ENCODE data around the gene STRIP1. TPM values are rescaled to one million over a fixed set of nuclear protein-coding genes. Genes with fewer than 3 reads are reported as not detected.

Gene STRIP1
- total and polyA plus RNA-seq, 5 experiments from 2014 or later: 17.8 to 86.5 (median 26.8) TPM

GRCh38 chr1:110040548-110040947 is 6.1 kb downstream of the STRIP1 start:
- H3K4me1 Mint-ChIP-seq: peaks cover 0 to 26% (median 8%) of the 10 kb centered on the region in 4 donors
- ATAC-seq: no peak
- H3K9me3 Mint-ChIP-seq: no peaks in the 10 kb centered on the region
- no peaks in the 10 kb centered on the region for H3K27me3 Mint-ChIP-seq
- no peak for DNase-seq
- no peak overlapping the region for H3K27ac Mint-ChIP-seq
- H3K36me3 Mint-ChIP-seq: peaks cover 0 to 75% (median 33%) of the 10 kb centered on the region in 3 donors
- POLR2A ChIA-PET: no interaction called here
- no peak overlapping the region for H3K4me3 Mint-ChIP-seq

DNA sequence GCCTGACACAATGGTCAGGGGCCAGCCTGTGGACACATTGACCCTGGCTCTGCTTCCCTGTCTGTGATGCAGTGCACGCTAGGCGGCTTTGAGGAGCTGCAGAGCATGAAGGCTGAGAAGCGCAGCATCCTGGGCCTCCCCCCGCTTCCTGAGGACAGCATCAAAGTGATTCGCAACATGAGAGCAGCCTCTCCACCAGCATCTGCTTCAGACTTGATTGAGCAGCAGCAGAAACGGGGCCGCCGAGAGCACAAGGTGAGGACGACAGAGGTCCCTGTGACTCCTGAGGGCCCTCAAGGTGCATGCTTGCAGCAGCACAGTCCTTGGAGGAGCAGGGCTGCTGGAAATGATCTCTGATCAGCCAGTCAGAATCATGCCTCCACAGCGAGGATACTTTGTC is 8.6 kb downstream of the STRIP1 start:
- POLR2A ChIA-PET: no interaction called here

DNA sequence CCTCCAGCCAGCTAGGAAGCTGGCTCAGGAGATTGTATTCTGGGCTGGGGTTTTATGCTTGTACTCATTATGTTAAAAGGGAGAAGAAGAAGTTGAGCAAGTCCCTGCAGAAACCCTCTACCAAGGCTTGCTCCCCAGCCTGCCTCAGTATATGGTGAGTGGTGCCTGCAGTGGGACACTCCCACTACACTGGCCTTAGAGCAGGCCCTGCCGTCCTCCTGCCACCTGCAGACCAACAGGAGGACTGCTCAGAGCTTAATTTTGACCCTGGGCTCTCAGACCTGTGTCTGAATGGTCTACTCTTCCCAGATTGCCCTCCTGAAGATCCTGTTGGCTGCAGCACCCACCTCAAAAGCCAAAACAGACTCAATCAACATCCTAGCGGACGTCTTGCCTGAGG is 13.0 kb downstream of the STRIP1 start:
- no peak overlapping the region for H3K4me3 Mint-ChIP-seq
- H3K27ac Mint-ChIP-seq: peak overlapping the region in 2 of 10 donors; percentile 30 to 61
- no peak for ATAC-seq
- H3K27me3 Mint-ChIP-seq: no peaks in the 10 kb centered on the region
- DNase-seq: no peak
- peaks cover 0 to 96% (median 40%) of the 10 kb centered on the region in 3 donors for H3K36me3 Mint-ChIP-seq
- peaks cover 0 to 7% (median 2%) of the 10 kb centered on the region in 4 donors for H3K4me1 Mint-ChIP-seq
- POLR2A ChIA-PET: interaction anchor here (5.3 kb wide), 1 partner anchor 12 kb away, joined by 23 read pairs; the partner anchor contains the start of gene STRIP1
- no peaks in the 10 kb centered on the region for H3K9me3 Mint-ChIP-seq

More for the DNA sequence above, 8.6 kb downstream of the STRIP1 start:
- H3K9me3 Mint-ChIP-seq: no peaks in the 10 kb centered on the region
- ATAC-seq (no peak), DNase-seq (no peak)
- H3K27me3 Mint-ChIP-seq: no peaks in the 10 kb centered on the region
- H3K4me1 Mint-ChIP-seq: peaks cover 0 to 10% (median 0%) of the 10 kb centered on the region in 4 donors
- H3K36me3 Mint-ChIP-seq: peaks cover 0 to 96% (median 44%) of the 10 kb centered on the region in 3 donors
- H3K27ac Mint-ChIP-seq: no peak overlapping the region
- H3K4me3 Mint-ChIP-seq: no peak overlapping the region

DNA sequence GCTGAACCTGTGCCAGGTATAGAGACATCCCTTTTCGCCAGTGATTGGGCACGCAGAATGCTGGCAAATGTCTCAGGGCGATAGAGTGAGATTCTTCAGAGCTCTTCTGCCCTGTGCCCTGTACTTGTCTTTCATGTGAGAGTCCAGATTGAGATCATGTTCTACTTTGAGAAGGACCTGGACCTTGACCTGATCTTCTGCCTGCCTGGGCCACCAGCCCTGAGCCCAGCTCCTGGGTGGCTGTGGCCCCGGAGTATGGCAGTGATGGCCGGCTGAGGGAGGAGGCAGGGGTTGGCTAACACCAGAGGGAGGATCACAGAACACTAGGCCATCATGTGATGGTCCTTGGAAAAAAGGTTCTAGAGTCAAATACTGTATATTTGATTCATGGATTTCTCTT is 13.8 kb downstream of the STRIP1 start:
- DNase-seq: no peak
- peak overlapping the region in 2 of 10 donors; percentile 4 to 23 for H3K27ac Mint-ChIP-seq
- POLR2A ChIA-PET: interaction anchor here (5.3 kb wide), 1 partner anchor 13 kb away, joined by 23 read pairs; the partner anchor contains the start of gene STRIP1

DNA sequence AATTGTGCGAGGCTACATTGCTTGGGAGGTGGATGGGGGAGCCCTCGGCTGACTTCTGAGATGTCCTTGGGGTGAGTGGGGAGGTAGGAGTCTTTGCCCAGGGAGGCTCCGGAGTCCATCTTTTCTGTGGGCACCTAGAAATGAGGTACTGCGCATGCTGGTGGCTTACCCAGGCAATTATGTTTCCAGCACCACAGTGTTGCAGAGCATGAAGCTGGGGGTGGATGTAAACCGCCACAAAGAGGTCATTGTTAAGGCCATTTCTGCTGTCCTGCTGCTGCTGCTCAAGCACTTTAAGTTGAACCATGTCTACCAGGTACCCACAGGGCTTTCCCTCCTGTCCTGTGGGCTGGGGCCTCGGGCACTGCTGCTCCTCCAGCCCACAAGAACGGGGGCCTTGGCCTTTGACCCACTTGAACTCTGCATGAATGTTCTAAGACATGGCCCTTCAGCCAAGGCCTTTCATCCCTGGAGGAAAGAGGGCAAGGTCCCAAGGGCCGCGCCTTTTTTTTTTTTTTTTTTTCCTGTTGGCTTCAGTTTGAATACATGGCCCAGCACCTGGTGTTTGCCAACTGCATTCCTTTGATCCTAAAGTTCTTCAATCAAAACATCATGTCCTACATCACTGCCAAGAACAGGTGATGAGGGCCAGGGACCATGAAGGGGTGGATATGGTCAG is 14.6 kb downstream of the STRIP1 start:
- H3K4me3 Mint-ChIP-seq: no peak overlapping the region
- peak in 1 of 2 donors; percentile 30 for ATAC-seq
- H3K4me1 Mint-ChIP-seq: peaks cover 0 to 12% (median 4%) of the 10 kb centered on the region in 4 donors
- H3K9me3 Mint-ChIP-seq: no peaks in the 10 kb centered on the region
- DNase-seq: no peak
- no peaks in the 10 kb centered on the region for H3K27me3 Mint-ChIP-seq
- POLR2A ChIA-PET: interaction anchor here (0.7 to 5.3 kb wide), 2 partner anchors 14 to 41 kb away, joined by 7 to 23 read pairs; partner anchors contain the start of gene STRIP1
- H3K36me3 Mint-ChIP-seq: peaks cover 0 to 96% (median 39%) of the 10 kb centered on the region in 3 donors
- H3K27ac Mint-ChIP-seq: peak overlapping the region in 1 of 10 donors; percentile 4

More for the DNA sequence above, 13.8 kb downstream of the STRIP1 start:
- H3K9me3 Mint-ChIP-seq: no peaks in the 10 kb centered on the region
- ATAC-seq: no peak
- H3K4me3 Mint-ChIP-seq: no peak overlapping the region
- H3K36me3 Mint-ChIP-seq: peaks cover 0 to 96% (median 40%) of the 10 kb centered on the region in 3 donors
- H3K4me1 Mint-ChIP-seq: peaks cover 0 to 12% (median 2%) of the 10 kb centered on the region in 4 donors
- H3K27me3 Mint-ChIP-seq: no peaks in the 10 kb centered on the region

DNA sequence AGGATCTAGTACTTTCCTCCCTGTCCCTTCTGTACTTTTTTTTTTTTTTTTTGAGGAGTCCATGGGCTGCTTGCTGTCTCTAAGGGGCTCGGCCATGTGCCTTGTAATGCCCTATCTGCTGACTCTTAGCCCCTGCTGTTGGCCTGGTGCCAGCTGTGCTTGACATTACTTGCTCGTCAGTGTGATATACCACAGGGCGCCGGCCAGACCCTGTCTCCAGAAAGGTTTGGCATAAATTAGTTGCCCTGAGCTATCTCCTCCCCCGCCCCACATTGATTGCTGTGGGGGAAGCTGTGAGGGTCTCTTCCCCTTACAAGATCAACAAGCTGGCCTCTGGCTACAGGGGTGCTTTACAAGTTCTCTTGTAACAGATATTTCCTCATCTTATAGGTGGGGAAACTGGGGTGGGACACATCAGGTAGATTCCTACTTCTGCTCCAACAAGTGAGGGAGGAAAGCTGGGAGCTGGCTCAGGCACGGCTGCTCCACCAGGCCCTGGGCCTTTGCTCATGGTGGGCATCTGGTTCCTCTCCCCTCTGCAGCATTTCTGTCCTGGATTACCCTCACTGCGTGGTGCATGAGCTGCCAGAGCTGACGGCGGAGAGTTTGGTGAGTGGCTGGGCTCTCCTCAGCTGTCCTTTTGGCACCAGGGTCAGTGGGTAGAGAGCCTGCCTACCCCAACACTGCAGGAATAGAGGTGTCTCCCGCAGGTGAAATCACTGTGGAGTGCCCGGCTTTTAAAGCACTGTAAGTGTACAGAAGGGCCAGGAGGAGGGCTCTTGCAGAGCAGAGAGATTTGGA is 15.6 kb downstream of the STRIP1 start:
- no peak for DNase-seq
- no peaks in the 10 kb centered on the region for H3K9me3 Mint-ChIP-seq
- peaks cover 0 to 98% (median 35%) of the 10 kb centered on the region in 3 donors for H3K36me3 Mint-ChIP-seq
- ATAC-seq: no peak
- POLR2A ChIA-PET: interaction anchor here (0.7 kb wide), 1 partner anchor 42 kb away, joined by 7 read pairs; no protein-coding TSS in a partner anchor
- H3K27ac Mint-ChIP-seq: peak overlapping the region in 1 of 10 donors; percentile 18
- H3K4me3 Mint-ChIP-seq: no peak overlapping the region
- H3K4me1 Mint-ChIP-seq: peaks cover 0 to 12% (median 4%) of the 10 kb centered on the region in 4 donors
- H3K27me3 Mint-ChIP-seq: no peaks in the 10 kb centered on the region

- POLR2A ChIA-PET: no interaction called here
- ATAC-seq (no peak), DNase-seq (no peak)
- Mint-ChIP-seq H3K4me1 (peaks cover 0 to 12% (median 4%) of the 10 kb centered on the region in 4 donors), H3K9me3 (no peaks in the 10 kb centered on the region), H3K4me3 (no peak overlapping the region), H3K27me3 (no peaks in the 10 kb centered on the region), H3K36me3 (peaks cover 0 to 99% (median 32%) of the 10 kb centered on the region in 3 donors), H3K27ac (no peak overlapping the region)
Observed at GRCh38 chr1:110050602-110051261, 16.3 kb downstream of the STRIP1 start.

GRCh38 chr1:110051262-110051648 is 16.8 kb downstream of the STRIP1 start:
- H3K36me3 Mint-ChIP-seq: peaks cover 0 to 99% (median 26%) of the 10 kb centered on the region in 3 donors
- H3K4me1 Mint-ChIP-seq: peaks cover 0 to 12% (median 4%) of the 10 kb centered on the region in 4 donors
- H3K9me3 Mint-ChIP-seq: no peaks in the 10 kb centered on the region
- POLR2A ChIA-PET: interaction anchor here (1.5 kb wide), 1 partner anchor 16 kb away, joined by 6 read pairs; the partner anchor contains the start of gene STRIP1
- no peaks in the 10 kb centered on the region for H3K27me3 Mint-ChIP-seq
- H3K27ac Mint-ChIP-seq: peak overlapping the region in 1 of 10 donors; percentile 17
- DNase-seq: no peak
- H3K4me3 Mint-ChIP-seq: no peak overlapping the region
- ATAC-seq: no peak

DNA sequence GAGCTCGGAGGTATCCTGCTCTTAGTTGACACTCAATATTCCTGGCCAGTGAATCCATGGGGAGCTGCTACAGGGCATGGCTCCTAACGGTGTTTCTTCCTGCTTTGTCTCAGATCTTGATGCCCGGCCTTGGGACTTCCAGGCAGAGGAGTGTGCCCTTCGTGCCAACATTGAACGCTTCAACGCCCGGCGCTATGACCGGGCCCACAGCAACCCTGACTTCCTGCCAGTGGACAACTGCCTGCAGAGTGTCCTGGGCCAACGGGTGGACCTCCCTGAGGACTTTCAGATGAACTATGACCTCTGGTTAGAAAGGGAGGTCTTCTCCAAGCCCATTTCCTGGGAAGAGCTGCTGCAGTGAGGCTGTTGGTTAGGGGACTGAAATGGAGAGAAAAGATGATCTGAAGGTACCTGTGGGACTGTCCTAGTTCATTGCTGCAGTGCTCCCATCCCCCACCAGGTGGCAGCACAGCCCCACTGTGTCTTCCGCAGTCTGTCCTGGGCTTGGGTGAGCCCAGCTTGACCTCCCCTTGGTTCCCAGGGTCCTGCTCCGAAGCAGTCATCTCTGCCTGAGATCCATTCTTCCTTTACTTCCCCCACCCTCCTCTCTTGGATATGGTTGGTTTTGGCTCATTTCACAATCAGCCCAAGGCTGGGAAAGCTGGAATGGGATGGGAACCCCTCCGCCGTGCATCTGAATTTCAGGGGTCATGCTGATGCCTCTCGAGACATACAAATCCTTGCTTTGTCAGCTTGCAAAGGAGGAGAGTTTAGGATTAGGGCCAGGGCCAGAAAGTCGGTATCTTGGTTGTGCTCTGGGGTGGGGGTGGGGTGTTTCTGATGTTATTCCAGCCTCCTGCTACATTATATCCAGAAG is 19.4 kb downstream of the STRIP1 start:
- H3K27me3 Mint-ChIP-seq: no peaks in the 10 kb centered on the region
- POLR2A ChIA-PET: interaction anchor here (0.6 kb wide), 1 partner anchor 19 kb away, joined by 5 read pairs; no protein-coding TSS in a partner anchor
- H3K4me1 Mint-ChIP-seq: peaks cover 0 to 11% (median 3%) of the 10 kb centered on the region in 4 donors
- H3K4me3 Mint-ChIP-seq: no peak overlapping the region
- DNase-seq (peak; percentile 35 to 76 (median 60)), ATAC-seq (peak; percentile 78 to 83)
- H3K27ac Mint-ChIP-seq: peak overlapping the region in 1 of 10 donors; percentile 38
- H3K9me3 Mint-ChIP-seq: no peaks in the 10 kb centered on the region
- H3K36me3 Mint-ChIP-seq: peaks cover 0 to 97% (median 15%) of the 10 kb centered on the region in 3 donors

DNA sequence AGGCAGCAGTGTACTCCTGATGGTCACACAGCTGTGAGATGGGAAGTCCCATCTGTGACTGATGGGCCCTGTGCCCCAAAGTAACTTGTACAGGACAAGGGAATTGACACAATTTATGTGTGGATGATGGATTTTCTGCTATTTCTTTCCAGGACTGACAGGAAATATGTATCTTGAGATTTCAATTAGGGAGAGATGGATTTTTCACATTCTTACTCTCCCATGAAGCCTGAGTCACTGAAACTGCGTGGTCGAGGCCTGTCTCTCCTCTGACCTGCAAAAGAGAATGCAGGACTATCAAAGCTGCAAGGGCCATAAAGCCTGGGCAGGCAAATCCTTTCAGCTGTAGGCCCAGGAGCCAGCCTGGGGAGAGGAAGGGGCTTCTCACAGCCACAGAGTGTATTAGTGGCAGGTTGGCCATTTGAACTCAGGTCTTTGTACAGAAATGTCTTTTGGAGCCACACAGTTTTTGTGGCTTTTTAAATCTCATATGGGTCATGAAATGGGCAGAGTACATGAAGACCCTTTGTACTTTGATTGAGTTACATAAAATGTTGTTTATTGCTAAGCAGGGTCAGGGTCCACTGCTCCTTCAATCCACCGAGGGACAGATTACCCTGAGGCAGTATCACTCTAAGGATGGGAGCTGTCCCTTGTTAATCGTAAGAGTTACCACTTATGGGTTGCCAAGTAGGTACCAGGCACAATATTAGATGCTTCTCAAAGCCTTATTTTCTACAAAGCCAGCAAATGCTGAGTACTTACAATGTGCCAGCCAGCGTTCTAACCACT is 21.3 kb downstream of the STRIP1 start:
- POLR2A ChIA-PET: no interaction called here
- H3K36me3 Mint-ChIP-seq: peaks cover 0 to 81% (median 9%) of the 10 kb centered on the region in 3 donors
- no peak overlapping the region for H3K4me3 Mint-ChIP-seq
- peaks cover 0 to 11% (median 3%) of the 10 kb centered on the region in 4 donors for H3K4me1 Mint-ChIP-seq
- no peaks in the 10 kb centered on the region for H3K27me3 Mint-ChIP-seq
- no peaks in the 10 kb centered on the region for H3K9me3 Mint-ChIP-seq
- DNase-seq: no peak
- ATAC-seq: no peak
- peak overlapping the region in 3 of 10 donors; percentile 8 to 65 (median 48) for H3K27ac Mint-ChIP-seq

GRCh38 chr1:110056285-110056683 is 21.9 kb downstream of the STRIP1 start:
- peaks cover 0 to 75% (median 9%) of the 10 kb centered on the region in 3 donors for H3K36me3 Mint-ChIP-seq
- H3K4me3 Mint-ChIP-seq: no peak overlapping the region
- H3K27ac Mint-ChIP-seq: no peak overlapping the region

More at GRCh38 chr1:110056285-110056683, 21.9 kb downstream of the STRIP1 start:
- ATAC-seq (no peak), DNase-seq (no peak)
- Mint-ChIP-seq H3K27me3 (no peaks in the 10 kb centered on the region), H3K9me3 (no peaks in the 10 kb centered on the region), H3K4me1 (peaks cover 0 to 11% (median 3%) of the 10 kb centered on the region in 4 donors)
- POLR2A ChIA-PET: no interaction called here
